A549 treated with AZD2906 at 1 μM for 4 hours (cell line): ENCODE results near the gene TRERF1. TPM values are rescaled to one million over a fixed set of nuclear protein-coding genes. Genes with fewer than 3 reads are reported as not detected.

Source experiments
- total RNA-seq: library from RNA; stranded (reverse); fragments of 200-300 nt; extraction: Qiagen RNA extraction; gene quantifications from 5 replicates; pipeline ENCODE4 v1.2.3, GENCODE V29; 2022

TRERF1 gene, protein sequence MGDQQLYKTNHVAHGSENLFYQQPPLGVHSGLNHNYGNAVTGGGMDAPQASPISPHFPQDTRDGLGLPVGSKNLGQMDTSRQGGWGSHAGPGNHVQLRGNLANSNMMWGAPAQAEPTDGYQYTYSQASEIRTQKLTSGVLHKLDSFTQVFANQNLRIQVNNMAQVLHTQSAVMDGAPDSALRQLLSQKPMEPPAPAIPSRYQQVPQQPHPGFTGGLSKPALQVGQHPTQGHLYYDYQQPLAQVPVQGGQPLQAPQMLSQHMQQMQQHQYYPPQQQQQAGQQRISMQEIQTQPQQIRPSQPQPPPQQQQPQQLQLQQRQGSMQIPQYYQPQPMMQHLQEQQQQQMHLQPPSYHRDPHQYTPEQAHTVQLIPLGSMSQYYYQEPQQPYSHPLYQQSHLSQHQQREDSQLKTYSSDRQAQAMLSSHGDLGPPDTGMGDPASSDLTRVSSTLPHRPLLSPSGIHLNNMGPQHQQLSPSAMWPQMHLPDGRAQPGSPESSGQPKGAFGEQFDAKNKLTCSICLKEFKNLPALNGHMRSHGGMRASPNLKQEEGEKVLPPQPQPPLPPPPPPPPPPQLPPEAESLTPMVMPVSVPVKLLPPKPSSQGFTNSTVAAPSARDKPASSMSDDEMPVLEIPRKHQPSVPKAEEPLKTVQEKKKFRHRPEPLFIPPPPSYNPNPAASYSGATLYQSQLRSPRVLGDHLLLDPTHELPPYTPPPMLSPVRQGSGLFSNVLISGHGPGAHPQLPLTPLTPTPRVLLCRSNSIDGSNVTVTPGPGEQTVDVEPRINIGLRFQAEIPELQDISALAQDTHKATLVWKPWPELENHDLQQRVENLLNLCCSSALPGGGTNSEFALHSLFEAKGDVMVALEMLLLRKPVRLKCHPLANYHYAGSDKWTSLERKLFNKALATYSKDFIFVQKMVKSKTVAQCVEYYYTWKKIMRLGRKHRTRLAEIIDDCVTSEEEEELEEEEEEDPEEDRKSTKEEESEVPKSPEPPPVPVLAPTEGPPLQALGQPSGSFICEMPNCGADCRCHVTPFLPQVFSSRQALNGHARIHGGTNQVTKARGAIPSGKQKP (N-terminal part only)
- 6.6 to 9.6 TPM (median 7.6 TPM) in 5 replicates for total RNA-seq

DNA sequence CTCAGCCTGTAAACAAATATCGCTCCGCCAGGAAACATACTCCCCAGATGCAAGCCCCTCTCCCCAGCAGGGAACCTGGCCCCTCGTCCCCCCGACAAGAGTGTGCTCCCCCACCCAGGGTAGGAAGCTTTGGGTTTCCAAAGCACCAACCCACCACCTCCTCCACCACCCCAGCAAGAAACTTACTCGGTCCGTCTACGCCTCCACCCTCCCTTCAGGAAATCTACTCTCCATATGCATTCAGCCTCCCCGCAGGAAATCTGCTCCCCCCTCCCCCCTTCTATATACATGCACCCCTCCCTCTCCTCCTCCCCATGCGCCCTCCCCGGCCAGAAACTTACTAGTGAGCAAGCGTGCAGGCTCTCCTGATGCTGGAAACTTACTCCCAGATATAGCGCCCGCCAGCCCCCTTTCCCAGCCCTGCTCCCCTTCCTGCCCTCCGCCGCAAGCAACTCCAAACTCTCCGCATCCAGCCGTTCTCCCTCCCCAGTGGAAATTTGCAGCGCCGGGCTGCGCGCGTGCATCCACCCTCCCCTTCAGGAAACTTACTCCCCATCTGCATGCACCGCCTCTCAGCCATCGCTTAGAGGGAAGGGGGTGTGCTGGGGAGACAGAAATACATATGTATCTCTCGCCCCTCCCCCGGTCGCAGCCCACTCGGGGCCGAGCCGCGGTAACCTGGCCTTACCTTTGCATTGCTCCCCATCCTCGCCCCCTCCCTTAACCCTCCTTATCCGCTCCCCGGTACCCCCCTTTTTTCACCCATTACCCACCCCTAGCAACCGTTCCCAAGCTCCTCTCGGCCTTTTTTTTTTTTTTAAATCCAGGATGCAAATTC lies at the start of gene TRERF1:
TSS of gene TRERF1 (minus strand) at position 594 of the 838 bp plus-strand sequence. CDS start 182,336 bp downstream, outside the sequence.

GRCh38 chr6:42217519-42218367 lies 234.0 kb downstream of the TRERF1 start, which contains the start of gene MRPS10:
MRPS10 (minus strand) TSS chr6:42217861; CDS start chr6:42217849, 12 bp downstream.

Other genes with a start within 250 kb of the TRERF1 start
- 31.3 to 37.4 TPM (median 33.7 TPM) in 5 replicates for gene MRPS10, start 234.1 kb downstream of the TRERF1 start, total RNA-seq
- 5.8 to 6.9 TPM (median 6.6 TPM) in 5 replicates for gene UBR2, start 112.1 kb upstream of the TRERF1 start, total RNA-seq